VCaP (cell line): Measurements from ENCODE around the gene EXTL2.
"Not testable (repeated sequence)": the region's sequence is repeated elsewhere in the genome, so short reads cannot be mapped to it uniquely, and the experiment has no call there.

Experiments
- H3K27ac ChIP-seq: fragments of 450-650 bp; 2 replicates; pipeline ENCODE4 v1.5.1; 2017
- CTCF ChIP-seq: fragments of 450-650 bp; conservative IDR thresholded peaks from 2 replicates; pipeline ENCODE4 v1.5.1; 2017; ENCODE audit warnings: mild to moderate bottlenecking, moderate library complexity

EXTL2 gene

GRCh38 chr1:100894603-100895539 lies at the start of gene EXTL2:
Gene EXTL2 (minus strand): TSS chr1:100894842. CDS start chr1:100888757, 6,085 bp downstream.
- no peak for TF ChIP-seq CTCF
- peak within 1 kb of the TSS; percentile 91 for H3K27ac ChIP-seq

- no peak for TF ChIP-seq CTCF
- no peak overlapping the region for H3K27ac ChIP-seq
These were observed 48.9 kb upstream of the EXTL2 start for GRCh38 chr1:100943533-100943932.

GRCh38 chr1:100942304-100943046 lies 47.8 kb upstream of the EXTL2 start:
- H3K27ac ChIP-seq: no peak overlapping the region
- no peak for TF ChIP-seq CTCF

GRCh38 chr1:100941580-100942216 lies 47.1 kb upstream of the EXTL2 start:
- TF ChIP-seq CTCF: no peak
- H3K27ac ChIP-seq: no peak overlapping the region

GRCh38 chr1:100941098-100941527 lies 46.5 kb upstream of the EXTL2 start:
- no peak overlapping the region for H3K27ac ChIP-seq
- no peak for TF ChIP-seq CTCF

- TF ChIP-seq CTCF: no peak
- H3K27ac ChIP-seq: no peak overlapping the region
These were observed 41.7 kb upstream of the EXTL2 start for GRCh38 chr1:100936194-100936967.

- H3K27ac ChIP-seq: not testable (repeated sequence)
These were observed 38.9 kb upstream of the EXTL2 start for GRCh38 chr1:100933555-100933954.
